Lower leg skin (tissue), 3 donors: ENCODE results near the gene SLC16A1.

Experiments used
- POLR2A ChIP-seq, 2 donors: fragments of 450-650 bp; IDR thresholded peaks; one replicate each; pipeline ENCODE4 v1.6.1; 2016 to 2017; ENCODE audit warnings: antibody characterized with exemption in 2 of 2, mild to moderate bottlenecking in 1 of 2, moderate library complexity in 1 of 2
- TF ChIP-seq, protein P1 (sequence below), 3 donors: fragments of 450-650 bp; IDR thresholded peaks; one replicate each; pipeline ENCODE4 v1.5.1; 2016; ENCODE audit warnings: antibody characterized with exemption in 3 of 3, mild to moderate bottlenecking in 3 of 3, moderate library complexity in 2 of 3

- TF ChIP-seq, protein P1, sequence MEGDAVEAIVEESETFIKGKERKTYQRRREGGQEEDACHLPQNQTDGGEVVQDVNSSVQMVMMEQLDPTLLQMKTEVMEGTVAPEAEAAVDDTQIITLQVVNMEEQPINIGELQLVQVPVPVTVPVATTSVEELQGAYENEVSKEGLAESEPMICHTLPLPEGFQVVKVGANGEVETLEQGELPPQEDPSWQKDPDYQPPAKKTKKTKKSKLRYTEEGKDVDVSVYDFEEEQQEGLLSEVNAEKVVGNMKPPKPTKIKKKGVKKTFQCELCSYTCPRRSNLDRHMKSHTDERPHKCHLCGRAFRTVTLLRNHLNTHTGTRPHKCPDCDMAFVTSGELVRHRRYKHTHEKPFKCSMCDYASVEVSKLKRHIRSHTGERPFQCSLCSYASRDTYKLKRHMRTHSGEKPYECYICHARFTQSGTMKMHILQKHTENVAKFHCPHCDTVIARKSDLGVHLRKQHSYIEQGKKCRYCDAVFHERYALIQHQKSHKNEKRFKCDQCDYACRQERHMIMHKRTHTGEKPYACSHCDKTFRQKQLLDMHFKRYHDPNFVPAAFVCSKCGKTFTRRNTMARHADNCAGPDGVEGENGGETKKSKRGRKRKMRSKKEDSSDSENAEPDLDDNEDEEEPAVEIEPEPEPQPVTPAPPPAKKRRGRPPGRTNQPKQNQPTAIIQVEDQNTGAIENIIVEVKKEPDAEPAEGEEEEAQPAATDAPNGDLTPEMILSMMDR (IDR thresholded peaks at IDR 0.05) = no peak
- no peak for TF ChIP-seq POLR2A (IDR thresholded peaks at IDR 0.05)
Observed at GRCh38 chr1:112937070-112937469, 18.9 kb downstream of the SLC16A1 start.
